K562 (cell line): ENCODE results near the gene FOXA3. TPM values are rescaled to one million over a fixed set of nuclear protein-coding genes. Genes with fewer than 3 reads are reported as not detected.

Experiments
- ATAC-seq: fragments of 200-7000 bp; cut with Tn5 transposase; 3 replicates; pipeline ENCODE4 v1.9.1; 2020; ENCODE audit warnings: moderate library complexity
- BruUV-seq: library from RNA; stranded (reverse); fragments of 400-500 nt; replicated peaks from 2 replicates; lab custom pipeline; 2021; lab: Mats Ljungman, UMichigan
- CTCF ChIA-PET: fragments of 300-600 bp; formaldehyde crosslinking; extraction: SDS; loops from one replicate; lab custom pipeline; 2021; ENCODE audit warnings: low intra/inter-chr PET ratio; lab: Yijun Ruan, JAX
- POLR2A ChIA-PET: fragments of 300-600, 350-650 bp; sonication (Branson Sonifier 250); formaldehyde crosslinking; extraction: SDS; loops from one replicate; lab custom pipeline; 2021; ENCODE audit warnings: antibody characterized with exemption, inconsistent platforms; lab: Yijun Ruan, JAX
- DNase-seq, 4 experiments: peaks; one replicate each; pipeline versions ENCODE4 v3.0.0 to v3.0.0-alpha.2; 2011 to 2018; ENCODE audit warnings: low spot score in 3 of 4, mixed read lengths in 3 of 4; ENCODE audit errors: extremely low read depth in 1 of 4
- FAIRE-seq: peaks from 2 replicates; lab custom pipeline; 2011; peaks lifted over from hg19 to GRCh38; lab: Jason Lieb, UNC
- H2AFZ ChIP-seq: 2 replicates; pipeline ENCODE4 v1.6.0; 2011; ENCODE audit warnings: low read depth, low read length, control low read depth, inconsistent platforms
- H3K27ac ChIP-seq: fragments of 200-600 bp; 3 replicates; pipeline ENCODE4 v1.8.0; 2011; ENCODE audit warnings: low read depth, mild to moderate bottlenecking, control low read depth, inconsistent platforms, low read length, moderate library complexity, mixed read lengths; ENCODE audit errors: extremely low read depth
- H3K27me3 ChIP-seq, 2 experiments: fragments of 300-600 bp in 1 of 2; 2 replicates in 1 of 2; 3 replicates in 1 of 2; pipeline versions ENCODE4 v1.6.0 to v1.8.0; 2011; ENCODE audit warnings: inconsistent platforms in 2 of 2, low read length in 2 of 2, mild to moderate bottlenecking in 1 of 2, mixed read lengths in 1 of 2, moderate library complexity in 1 of 2; ENCODE audit not compliant: control insufficient read depth in 2 of 2, insufficient read depth in 2 of 2
- H3K36me3 ChIP-seq: fragments of 300-600 bp; 3 replicates; pipeline ENCODE4 v1.8.0; 2011; ENCODE audit warnings: mild to moderate bottlenecking, low read length, inconsistent platforms; ENCODE audit not compliant: control insufficient read depth, insufficient read depth
- H3K4me1 ChIP-seq, 2 experiments: fragments of 200-600 bp in 1 of 2; replicated peaks in 1 of 2; 2 replicates in 1 of 2; 3 replicates in 1 of 2; pipeline versions ENCODE4 v1.5.1 to v1.8.0; 2011; ENCODE audit warnings: inconsistent platforms in 2 of 2, low read length in 2 of 2, mild to moderate bottlenecking in 1 of 2, mixed read lengths in 1 of 2, moderate library complexity in 1 of 2; ENCODE audit not compliant: control insufficient read depth in 2 of 2, insufficient read depth in 2 of 2
- H3K4me2 ChIP-seq: 2 replicates; pipeline ENCODE4 v1.6.1; 2011; ENCODE audit warnings: low read length, control low read depth, inconsistent platforms, mixed read lengths; ENCODE audit not compliant: insufficient read depth
- H3K4me3 ChIP-seq: fragments of 200-600 bp; sonication (generic), shearing (Covaris generic); 2 replicates; pipeline ENCODE4 v1.5.1; 2016; ENCODE audit warnings: control low read depth, inconsistent platforms
- H3K79me2 ChIP-seq: fragments of 200-600 bp; 3 replicates; pipeline ENCODE4 v1.8.0; 2011; ENCODE audit warnings: low read length, inconsistent platforms; ENCODE audit not compliant: control insufficient read depth, insufficient read depth
- H3K9ac ChIP-seq, 2 experiments: 2 replicates each; pipeline versions ENCODE4 v1.6.0 to v1.6.1; 2011; ENCODE audit warnings: low read depth in 2 of 2, low read length in 2 of 2, control low read depth in 1 of 2, inconsistent platforms in 1 of 2, mild to moderate bottlenecking in 1 of 2, mixed read lengths in 1 of 2; ENCODE audit not compliant: insufficient read depth in 1 of 2
- H3K9me1 ChIP-seq: one replicate; pipeline ENCODE4 v1.6.0; 2011; ENCODE audit warnings: inconsistent platforms, mild to moderate bottlenecking, low read length, moderate library complexity; ENCODE audit not compliant: control insufficient read depth, insufficient read depth
- H3K9me3 ChIP-seq: replicated peaks from 2 replicates; pipeline ENCODE4 v1.5.1; 2011; ENCODE audit warnings: low read depth, low read length, inconsistent platforms; ENCODE audit not compliant: control insufficient read depth, insufficient read depth
- H4K20me1 ChIP-seq: replicated peaks from 2 replicates; pipeline ENCODE4 v1.6.1; 2011; ENCODE audit warnings: low read length, inconsistent platforms, mixed read lengths; ENCODE audit not compliant: control insufficient read depth, insufficient read depth
- EP400 ChIP-seq: fragments of 450-650 bp; IDR thresholded peaks from 2 replicates; pipeline ENCODE4 v1.6.1; 2017; ENCODE audit warnings: antibody characterized with exemption, mild to moderate bottlenecking, moderate library complexity
- HOXB6 ChIP-seq: fragments of 250-450 bp; sonication (Bioruptor Pico); IDR thresholded peaks from 2 replicates; pipeline ENCODE4 v1.5.1; 2022; ENCODE audit warnings: mild to moderate bottlenecking, borderline replicate concordance
- WGBS: fragments of 100-300 bp; shearing (Covaris generic); methylation state at CpG from one replicate; pipeline ENCODE4 v1.1.6; 2016; ENCODE audit warnings: low coverage, mixed read lengths; ENCODE audit not compliant: insufficient coverage; ENCODE audit errors: missing lambda C conversion rate; 5-methylcytosine and 5-hydroxymethylcytosine counted together
- in situ Hi-C: fragments of 300-500 bp; cut with MboI; formaldehyde crosslinking; loops from 4 replicates; pipeline ENCODE4 v1.15.0; 2018; ENCODE audit warnings: inconsistent platforms, mixed read lengths
- intact Hi-C: fragments of 100-400 bp; cut with micrococcal nuclease; formaldehyde crosslinking; loops from 2 replicates; pipeline ENCODE4 v1.14.2; 2022
- polyA plus RNA-seq, 8 experiments: library from polyadenylated mRNA; depleted of rRNA in 4 of 8; stranded (reverse) in 5 of 8; unstranded in 3 of 8; fragments of >200 nt; fragmentation: Nextera tagmentation in 2 of 8; fragmentation: Illumina TruSeq in 1 of 8; extraction: Ambion mirVana in 2 of 8; extraction: Trizol in 1 of 8; gene quantifications; 2 replicates each; pipeline versions ENCODE4 v1.2.1 to v1.2.3, GENCODE V29; 2011 to 2014; ENCODE audit warnings: inconsistent platforms in 1 of 8, missing spikeins in 1 of 8
- total RNA-seq, 7 experiments: library from RNA; depleted of rRNA in 6 of 7; stranded (reverse); fragments of >200 nt in 6 of 7; fragmentation: Illumina TruSeq in 2 of 7; extraction: Trizol in 2 of 7; gene quantifications; 2 replicates each; pipeline versions ENCODE4 v1.2.1 to v1.2.3, GENCODE V29; 2011 to 2021; ENCODE audit warnings: low replicate concordance in 1 of 7
- TF ChIP-seq, protein P1 (sequence below): fragments of 450-650 bp; IDR thresholded peaks from 2 replicates; pipeline ENCODE4 v1.6.1; 2016; ENCODE audit warnings: mild to moderate bottlenecking, moderate library complexity
- TF ChIP-seq, protein P2 (sequence below): sonication (generic); formaldehyde crosslinking; IDR thresholded peaks from 2 replicates; pipeline ENCODE4 v1.8.0; 2022; ENCODE audit warnings: mild to moderate bottlenecking, missing genetic modification reagents

FOXA3 gene
- total and polyA plus RNA-seq, 9 of the 15 experiments (the other 6 are each of a cell fraction or from before 2014, with no cell fraction given), result 1.3 to 15.5 (median 4.7) TPM

DNA sequence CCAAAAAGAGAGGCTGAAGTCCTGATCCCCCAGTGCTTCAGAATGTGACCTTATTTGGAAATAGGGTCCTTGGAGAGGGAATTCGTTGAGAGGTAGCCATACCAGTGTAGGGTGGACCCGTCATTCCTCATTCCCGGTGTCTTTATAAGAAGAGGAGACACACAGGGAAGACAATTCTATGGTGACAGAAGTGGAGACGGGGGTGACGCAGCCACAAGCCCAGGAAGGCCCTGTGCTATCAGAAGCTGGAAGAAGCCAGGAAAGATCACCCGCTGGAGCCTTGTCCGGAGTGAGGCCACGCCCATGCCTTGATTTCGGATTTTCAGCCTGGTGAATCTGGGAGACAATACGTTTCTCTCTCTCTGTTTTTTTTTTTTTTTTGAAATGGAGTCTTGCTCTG is 40.9 kb downstream of the FOXA3 start:
- intact Hi-C loops (no loop called here), in situ Hi-C loops (no loop called here)
- Histone ChIP-seq H3K9ac (no peak overlapping the region; a peak in 1 of 4 replicates), H3K27ac (no peak overlapping the region), H3K9me1 (no peaks in the 10 kb centered on the region), H3K27me3 (no peaks in the 10 kb centered on the region), H4K20me1 (no peaks in the 10 kb centered on the region), H3K36me3 (peaks cover 10% of the 10 kb centered on the region), H3K4me1 (peaks cover 6 to 25% of the 10 kb centered on the region in 2 experiments; a peak in 4 of 5 replicates), H3K9me3 (no peaks in the 10 kb centered on the region), H2AFZ (no peak overlapping the region), H3K4me2 (no peak overlapping the region), H3K4me3 (no peak overlapping the region), H3K79me2 (peaks cover 17% of the 10 kb centered on the region)
- no peak for DNase-seq
- FAIRE-seq, result no peak
- TF ChIP-seq, protein P1, sequence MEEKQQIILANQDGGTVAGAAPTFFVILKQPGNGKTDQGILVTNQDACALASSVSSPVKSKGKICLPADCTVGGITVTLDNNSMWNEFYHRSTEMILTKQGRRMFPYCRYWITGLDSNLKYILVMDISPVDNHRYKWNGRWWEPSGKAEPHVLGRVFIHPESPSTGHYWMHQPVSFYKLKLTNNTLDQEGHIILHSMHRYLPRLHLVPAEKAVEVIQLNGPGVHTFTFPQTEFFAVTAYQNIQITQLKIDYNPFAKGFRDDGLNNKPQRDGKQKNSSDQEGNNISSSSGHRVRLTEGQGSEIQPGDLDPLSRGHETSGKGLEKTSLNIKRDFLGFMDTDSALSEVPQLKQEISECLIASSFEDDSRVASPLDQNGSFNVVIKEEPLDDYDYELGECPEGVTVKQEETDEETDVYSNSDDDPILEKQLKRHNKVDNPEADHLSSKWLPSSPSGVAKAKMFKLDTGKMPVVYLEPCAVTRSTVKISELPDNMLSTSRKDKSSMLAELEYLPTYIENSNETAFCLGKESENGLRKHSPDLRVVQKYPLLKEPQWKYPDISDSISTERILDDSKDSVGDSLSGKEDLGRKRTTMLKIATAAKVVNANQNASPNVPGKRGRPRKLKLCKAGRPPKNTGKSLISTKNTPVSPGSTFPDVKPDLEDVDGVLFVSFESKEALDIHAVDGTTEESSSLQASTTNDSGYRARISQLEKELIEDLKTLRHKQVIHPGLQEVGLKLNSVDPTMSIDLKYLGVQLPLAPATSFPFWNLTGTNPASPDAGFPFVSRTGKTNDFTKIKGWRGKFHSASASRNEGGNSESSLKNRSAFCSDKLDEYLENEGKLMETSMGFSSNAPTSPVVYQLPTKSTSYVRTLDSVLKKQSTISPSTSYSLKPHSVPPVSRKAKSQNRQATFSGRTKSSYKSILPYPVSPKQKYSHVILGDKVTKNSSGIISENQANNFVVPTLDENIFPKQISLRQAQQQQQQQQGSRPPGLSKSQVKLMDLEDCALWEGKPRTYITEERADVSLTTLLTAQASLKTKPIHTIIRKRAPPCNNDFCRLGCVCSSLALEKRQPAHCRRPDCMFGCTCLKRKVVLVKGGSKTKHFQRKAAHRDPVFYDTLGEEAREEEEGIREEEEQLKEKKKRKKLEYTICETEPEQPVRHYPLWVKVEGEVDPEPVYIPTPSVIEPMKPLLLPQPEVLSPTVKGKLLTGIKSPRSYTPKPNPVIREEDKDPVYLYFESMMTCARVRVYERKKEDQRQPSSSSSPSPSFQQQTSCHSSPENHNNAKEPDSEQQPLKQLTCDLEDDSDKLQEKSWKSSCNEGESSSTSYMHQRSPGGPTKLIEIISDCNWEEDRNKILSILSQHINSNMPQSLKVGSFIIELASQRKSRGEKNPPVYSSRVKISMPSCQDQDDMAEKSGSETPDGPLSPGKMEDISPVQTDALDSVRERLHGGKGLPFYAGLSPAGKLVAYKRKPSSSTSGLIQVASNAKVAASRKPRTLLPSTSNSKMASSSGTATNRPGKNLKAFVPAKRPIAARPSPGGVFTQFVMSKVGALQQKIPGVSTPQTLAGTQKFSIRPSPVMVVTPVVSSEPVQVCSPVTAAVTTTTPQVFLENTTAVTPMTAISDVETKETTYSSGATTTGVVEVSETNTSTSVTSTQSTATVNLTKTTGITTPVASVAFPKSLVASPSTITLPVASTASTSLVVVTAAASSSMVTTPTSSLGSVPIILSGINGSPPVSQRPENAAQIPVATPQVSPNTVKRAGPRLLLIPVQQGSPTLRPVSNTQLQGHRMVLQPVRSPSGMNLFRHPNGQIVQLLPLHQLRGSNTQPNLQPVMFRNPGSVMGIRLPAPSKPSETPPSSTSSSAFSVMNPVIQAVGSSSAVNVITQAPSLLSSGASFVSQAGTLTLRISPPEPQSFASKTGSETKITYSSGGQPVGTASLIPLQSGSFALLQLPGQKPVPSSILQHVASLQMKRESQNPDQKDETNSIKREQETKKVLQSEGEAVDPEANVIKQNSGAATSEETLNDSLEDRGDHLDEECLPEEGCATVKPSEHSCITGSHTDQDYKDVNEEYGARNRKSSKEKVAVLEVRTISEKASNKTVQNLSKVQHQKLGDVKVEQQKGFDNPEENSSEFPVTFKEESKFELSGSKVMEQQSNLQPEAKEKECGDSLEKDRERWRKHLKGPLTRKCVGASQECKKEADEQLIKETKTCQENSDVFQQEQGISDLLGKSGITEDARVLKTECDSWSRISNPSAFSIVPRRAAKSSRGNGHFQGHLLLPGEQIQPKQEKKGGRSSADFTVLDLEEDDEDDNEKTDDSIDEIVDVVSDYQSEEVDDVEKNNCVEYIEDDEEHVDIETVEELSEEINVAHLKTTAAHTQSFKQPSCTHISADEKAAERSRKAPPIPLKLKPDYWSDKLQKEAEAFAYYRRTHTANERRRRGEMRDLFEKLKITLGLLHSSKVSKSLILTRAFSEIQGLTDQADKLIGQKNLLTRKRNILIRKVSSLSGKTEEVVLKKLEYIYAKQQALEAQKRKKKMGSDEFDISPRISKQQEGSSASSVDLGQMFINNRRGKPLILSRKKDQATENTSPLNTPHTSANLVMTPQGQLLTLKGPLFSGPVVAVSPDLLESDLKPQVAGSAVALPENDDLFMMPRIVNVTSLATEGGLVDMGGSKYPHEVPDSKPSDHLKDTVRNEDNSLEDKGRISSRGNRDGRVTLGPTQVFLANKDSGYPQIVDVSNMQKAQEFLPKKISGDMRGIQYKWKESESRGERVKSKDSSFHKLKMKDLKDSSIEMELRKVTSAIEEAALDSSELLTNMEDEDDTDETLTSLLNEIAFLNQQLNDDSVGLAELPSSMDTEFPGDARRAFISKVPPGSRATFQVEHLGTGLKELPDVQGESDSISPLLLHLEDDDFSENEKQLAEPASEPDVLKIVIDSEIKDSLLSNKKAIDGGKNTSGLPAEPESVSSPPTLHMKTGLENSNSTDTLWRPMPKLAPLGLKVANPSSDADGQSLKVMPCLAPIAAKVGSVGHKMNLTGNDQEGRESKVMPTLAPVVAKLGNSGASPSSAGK, result no peak
- TF ChIP-seq HOXB6, result no peak
- TF ChIP-seq, protein P2, sequence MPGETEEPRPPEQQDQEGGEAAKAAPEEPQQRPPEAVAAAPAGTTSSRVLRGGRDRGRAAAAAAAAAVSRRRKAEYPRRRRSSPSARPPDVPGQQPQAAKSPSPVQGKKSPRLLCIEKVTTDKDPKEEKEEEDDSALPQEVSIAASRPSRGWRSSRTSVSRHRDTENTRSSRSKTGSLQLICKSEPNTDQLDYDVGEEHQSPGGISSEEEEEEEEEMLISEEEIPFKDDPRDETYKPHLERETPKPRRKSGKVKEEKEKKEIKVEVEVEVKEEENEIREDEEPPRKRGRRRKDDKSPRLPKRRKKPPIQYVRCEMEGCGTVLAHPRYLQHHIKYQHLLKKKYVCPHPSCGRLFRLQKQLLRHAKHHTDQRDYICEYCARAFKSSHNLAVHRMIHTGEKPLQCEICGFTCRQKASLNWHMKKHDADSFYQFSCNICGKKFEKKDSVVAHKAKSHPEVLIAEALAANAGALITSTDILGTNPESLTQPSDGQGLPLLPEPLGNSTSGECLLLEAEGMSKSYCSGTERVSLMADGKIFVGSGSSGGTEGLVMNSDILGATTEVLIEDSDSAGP (CRISPR knock-in tag), result no peak
- TF ChIP-seq EP400, result no peak
- no TSS peak for BruUV-seq
- ChIA-PET CTCF (no interaction called here), POLR2A (no interaction called here)
- 29% methylated on average over 10 of the region's 10 CpGs for WGBS
- ATAC-seq, result no peak
